Esophagus squamous epithelium (tissue), 4 donors: ENCODE data around the gene PRKG1.

Source experiments
- CTCF ChIP-seq, 6 experiments: fragments of 450-650 bp in 4 of 6; fragments of 200-600 bp in 2 of 6; sonication (generic) in 2 of 6; IDR thresholded peaks; one replicate each; pipeline ENCODE4 v1.5.1; 2016 to 2019; ENCODE audit warnings: antibody characterized with exemption in 6 of 6, mild to moderate bottlenecking in 4 of 6, moderate library complexity in 4 of 6
- POLR2A ChIP-seq, 4 donors: fragments of 450-650 bp; IDR thresholded peaks; one replicate each; pipeline ENCODE4 v1.6.1; 2017; ENCODE audit warnings: antibody characterized with exemption in 4 of 4, mild to moderate bottlenecking in 4 of 4, moderate library complexity in 3 of 4

DNA sequence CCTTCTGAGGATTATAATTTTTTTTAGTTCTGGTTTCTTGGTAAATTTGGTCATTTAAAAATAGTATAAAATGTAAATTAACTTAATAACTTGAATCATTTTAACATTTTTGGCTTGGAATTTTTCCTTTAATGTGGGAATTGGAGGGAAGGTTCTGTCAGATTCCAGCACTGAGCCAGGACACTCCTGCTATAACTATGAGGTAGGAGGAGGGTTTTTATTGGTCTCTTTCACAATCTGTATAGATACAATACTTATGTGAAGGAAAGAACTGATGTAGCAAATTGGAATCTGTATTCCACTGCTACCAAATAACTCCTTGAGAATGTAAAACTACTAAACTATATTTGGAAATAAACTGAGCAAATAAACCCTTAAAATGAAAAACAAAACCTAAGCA lies 3.2 kb downstream of the PRKG1 start:
- TF ChIP-seq POLR2A (IDR thresholded peaks at IDR 0.05) (no peak), CTCF (IDR thresholded peaks at IDR 0.05) (no peak)
